Measurements from ENCODE around the gene PLCB1. TPM values are rescaled to one million over a fixed set of nuclear protein-coding genes. Genes with fewer than 3 reads are reported as not detected.

PLCB1 gene
- total RNA-seq, 1 donor from 2014 or later = 37.4 TPM

GRCh38 chr20:8601542-8601912, 469.5 kb downstream of the PLCB1 start:
- peaks cover 2% of the 10 kb centered on the region for H3K27me3 Mint-ChIP-seq (ENCODE audit: unreplicated experiment)
- H3K4me1 Mint-ChIP-seq (ENCODE audit: low read depth, unreplicated experiment) = peaks cover 4% of the 10 kb centered on the region
- H3K4me3 Mint-ChIP-seq (ENCODE audit: unreplicated experiment) = peak overlapping the region; percentile 87
- peaks cover 4% of the 10 kb centered on the region for H3K36me3 Mint-ChIP-seq (ENCODE audit: unreplicated experiment)
- H3K27ac Mint-ChIP-seq (ENCODE audit: unreplicated experiment) = peak overlapping the region; percentile 89
- no peak for TF ChIP-seq CTCF (IDR thresholded peaks at IDR 0.05; ENCODE audit: partially characterized antibody, unreplicated experiment)
- DNase-seq = no peak
- peaks cover 5% of the 10 kb centered on the region for H3K9me3 Mint-ChIP-seq (ENCODE audit: unreplicated experiment)

GRCh38 chr20:8602389-8603116, 470.5 kb downstream of the PLCB1 start:
- H3K4me3 Mint-ChIP-seq (ENCODE audit: unreplicated experiment) = no peak overlapping the region
- H3K27ac Mint-ChIP-seq (ENCODE audit: unreplicated experiment) = no peak overlapping the region
- H3K4me1 Mint-ChIP-seq (ENCODE audit: low read depth, unreplicated experiment) = peaks cover 4% of the 10 kb centered on the region
- peaks cover 2% of the 10 kb centered on the region for H3K27me3 Mint-ChIP-seq (ENCODE audit: unreplicated experiment)
- H3K9me3 Mint-ChIP-seq (ENCODE audit: unreplicated experiment) = peaks cover 5% of the 10 kb centered on the region
- peaks cover 4% of the 10 kb centered on the region for H3K36me3 Mint-ChIP-seq (ENCODE audit: unreplicated experiment)
- no peak for TF ChIP-seq CTCF (IDR thresholded peaks at IDR 0.05; ENCODE audit: partially characterized antibody, unreplicated experiment)
- no peak for DNase-seq

- no peak overlapping the region for H3K4me3 Mint-ChIP-seq (ENCODE audit: unreplicated experiment)
- no peaks in the 10 kb centered on the region for H3K4me1 Mint-ChIP-seq (ENCODE audit: low read depth, unreplicated experiment)
- no peak for DNase-seq
- no peaks in the 10 kb centered on the region for H3K36me3 Mint-ChIP-seq (ENCODE audit: unreplicated experiment)
- no peak for TF ChIP-seq CTCF (IDR thresholded peaks at IDR 0.05; ENCODE audit: partially characterized antibody, unreplicated experiment)
- H3K27ac Mint-ChIP-seq (ENCODE audit: unreplicated experiment) = no peak overlapping the region
- H3K27me3 Mint-ChIP-seq (ENCODE audit: unreplicated experiment) = no peaks in the 10 kb centered on the region
- H3K9me3 Mint-ChIP-seq (ENCODE audit: unreplicated experiment) = peaks cover under 1% of the 10 kb centered on the region
These were observed 476.4 kb downstream of the PLCB1 start for GRCh38 chr20:8608470-8608869.

- TF ChIP-seq CTCF (IDR thresholded peaks at IDR 0.05; ENCODE audit: partially characterized antibody, unreplicated experiment) = no peak
- peaks cover 2% of the 10 kb centered on the region for H3K27me3 Mint-ChIP-seq (ENCODE audit: unreplicated experiment)
- H3K27ac Mint-ChIP-seq (ENCODE audit: unreplicated experiment) = no peak overlapping the region
- no peaks in the 10 kb centered on the region for H3K9me3 Mint-ChIP-seq (ENCODE audit: unreplicated experiment)
- no peak overlapping the region for H3K4me3 Mint-ChIP-seq (ENCODE audit: unreplicated experiment)
- peaks cover 7% of the 10 kb centered on the region for H3K4me1 Mint-ChIP-seq (ENCODE audit: low read depth, unreplicated experiment)
- no peak for DNase-seq
- H3K36me3 Mint-ChIP-seq (ENCODE audit: unreplicated experiment) = no peaks in the 10 kb centered on the region
These were observed 484.7 kb downstream of the PLCB1 start for GRCh38 chr20:8616792-8617191.

- Mint-ChIP-seq H3K4me3 (ENCODE audit: unreplicated experiment) (no peak overlapping the region), H3K4me1 (ENCODE audit: low read depth, unreplicated experiment) (peaks cover 7% of the 10 kb centered on the region), H3K9me3 (ENCODE audit: unreplicated experiment) (no peaks in the 10 kb centered on the region), H3K36me3 (ENCODE audit: unreplicated experiment) (no peaks in the 10 kb centered on the region), H3K27me3 (ENCODE audit: unreplicated experiment) (peaks cover 2% of the 10 kb centered on the region), H3K27ac (ENCODE audit: unreplicated experiment) (peak overlapping the region; percentile 1)
- no peak for TF ChIP-seq CTCF (IDR thresholded peaks at IDR 0.05; ENCODE audit: partially characterized antibody, unreplicated experiment)
- no peak for DNase-seq
These were observed 488.9 kb downstream of the PLCB1 start for GRCh38 chr20:8621001-8621400.
